Measurements from ENCODE around the gene PTPRD. TPM values are rescaled to one million over a fixed set of nuclear protein-coding genes. Genes with fewer than 3 reads are reported as not detected.

Gene PTPRD
- total RNA-seq, 1 donor from 2014 or later = 139 TPM

- Mint-ChIP-seq H3K4me1 (peaks cover 8% of the 10 kb centered on the region), H3K9me3 (no peaks in the 10 kb centered on the region), H3K27ac (ENCODE audit: unreplicated experiment) (no peak overlapping the region), H3K4me3 (no peak overlapping the region), H3K36me3 (ENCODE audit: low read depth) (peaks cover 17% of the 10 kb centered on the region), H3K27me3 (ENCODE audit: low read depth) (no peaks in the 10 kb centered on the region)
- no peak for DNase-seq (ENCODE audit: low read depth, low spot score)
- TF ChIP-seq CTCF (conservative IDR thresholded peaks at IDR 0.05) = no peak
These were observed 2121.2 kb downstream of the PTPRD start for GRCh38 chr9:8491563-8491962.

- no peaks in the 10 kb centered on the region for H3K9me3 Mint-ChIP-seq
- no peak for TF ChIP-seq CTCF (conservative IDR thresholded peaks at IDR 0.05)
- no peak for DNase-seq (ENCODE audit: low read depth, low spot score)
- peaks cover 26% of the 10 kb centered on the region for H3K36me3 Mint-ChIP-seq (ENCODE audit: low read depth)
- no peak overlapping the region for H3K27ac Mint-ChIP-seq (ENCODE audit: unreplicated experiment)
- no peaks in the 10 kb centered on the region for H3K27me3 Mint-ChIP-seq (ENCODE audit: low read depth)
- peaks cover 8% of the 10 kb centered on the region for H3K4me1 Mint-ChIP-seq
- H3K4me3 Mint-ChIP-seq = no peak overlapping the region
These were observed 2123.0 kb downstream of the PTPRD start for GRCh38 chr9:8489835-8490234.

- H3K4me1 Mint-ChIP-seq = no peaks in the 10 kb centered on the region
- H3K9me3 Mint-ChIP-seq = no peaks in the 10 kb centered on the region
- peaks cover 31% of the 10 kb centered on the region for H3K36me3 Mint-ChIP-seq (ENCODE audit: low read depth)
- no peak overlapping the region for H3K27ac Mint-ChIP-seq (ENCODE audit: unreplicated experiment)
- no peak for DNase-seq (ENCODE audit: low read depth, low spot score)
- no peak overlapping the region for H3K4me3 Mint-ChIP-seq
- peak; percentile 52 for TF ChIP-seq CTCF (conservative IDR thresholded peaks at IDR 0.05)
- no peaks in the 10 kb centered on the region for H3K27me3 Mint-ChIP-seq (ENCODE audit: low read depth)
These were observed 2126.7 kb downstream of the PTPRD start for GRCh38 chr9:8486095-8486494.

- no peak for DNase-seq (ENCODE audit: low read depth, low spot score)
- Mint-ChIP-seq H3K36me3 (ENCODE audit: low read depth) (peaks cover 31% of the 10 kb centered on the region), H3K27ac (ENCODE audit: unreplicated experiment) (no peak overlapping the region), H3K27me3 (ENCODE audit: low read depth) (no peaks in the 10 kb centered on the region), H3K4me1 (no peaks in the 10 kb centered on the region), H3K4me3 (no peak overlapping the region), H3K9me3 (no peaks in the 10 kb centered on the region)
- TF ChIP-seq CTCF (conservative IDR thresholded peaks at IDR 0.05) = no peak
These were observed 2128.1 kb downstream of the PTPRD start for GRCh38 chr9:8484597-8485191.

- TF ChIP-seq CTCF (conservative IDR thresholded peaks at IDR 0.05) = no peak
- H3K9me3 Mint-ChIP-seq = no peaks in the 10 kb centered on the region
- no peaks in the 10 kb centered on the region for H3K27me3 Mint-ChIP-seq (ENCODE audit: low read depth)
- no peaks in the 10 kb centered on the region for H3K4me1 Mint-ChIP-seq
- H3K36me3 Mint-ChIP-seq (ENCODE audit: low read depth) = peaks cover 11% of the 10 kb centered on the region
- H3K27ac Mint-ChIP-seq (ENCODE audit: unreplicated experiment) = no peak overlapping the region
- DNase-seq (ENCODE audit: low read depth, low spot score) = no peak
- no peak overlapping the region for H3K4me3 Mint-ChIP-seq
These were observed 2135.4 kb downstream of the PTPRD start for GRCh38 chr9:8477450-8477849.

Data from neural crest cell (in vitro differentiated cells).